Dendritic cell treated with granulocyte-macrophage colony-stimulating factor and Interleukin-4, amounts not matched to agents 40 ng/mL and 50 ng/mL, for 4 days (primary cell): Measurements from ENCODE around the gene LRRC17.

Experiments used
- H3K27ac Mint-ChIP-seq: one replicate; pipeline ENCODE4 v1.8.0; 2022; ENCODE audit warnings: mild to moderate bottlenecking, mixed read lengths
- H3K27me3 Mint-ChIP-seq: one replicate; pipeline ENCODE4 v1.8.0; 2022; ENCODE audit warnings: mild to moderate bottlenecking, mixed read lengths
- H3K36me3 Mint-ChIP-seq: one replicate; pipeline ENCODE4 v1.8.0; 2022; ENCODE audit warnings: low read depth, mixed read lengths
- H3K4me1 Mint-ChIP-seq: one replicate; pipeline ENCODE4 v1.8.0; 2022; ENCODE audit warnings: low read depth, mixed read lengths
- H3K4me3 Mint-ChIP-seq: one replicate; pipeline ENCODE4 v1.8.0; 2022; ENCODE audit warnings: mild to moderate bottlenecking, moderate library complexity, mixed read lengths
- H3K9me3 Mint-ChIP-seq: one replicate; pipeline ENCODE4 v1.8.0; 2022; ENCODE audit warnings: mixed read lengths
- intact Hi-C: fragments of 100-400 bp; cut with micrococcal nuclease; formaldehyde crosslinking; loops from one replicate; pipeline ENCODE4 v1.15.0; 2022

Gene LRRC17

GRCh38 chr7:102916426-102916825, 3.6 kb downstream of the LRRC17 start:
- Mint-ChIP-seq H3K27me3 (no peaks in the 10 kb centered on the region), H3K4me3 (no peak overlapping the region), H3K9me3 (no peaks in the 10 kb centered on the region), H3K4me1 (peaks cover 19% of the 10 kb centered on the region), H3K36me3 (no peaks in the 10 kb centered on the region), H3K27ac (no peak overlapping the region)
- intact Hi-C loops, result no loop called here

DNA sequence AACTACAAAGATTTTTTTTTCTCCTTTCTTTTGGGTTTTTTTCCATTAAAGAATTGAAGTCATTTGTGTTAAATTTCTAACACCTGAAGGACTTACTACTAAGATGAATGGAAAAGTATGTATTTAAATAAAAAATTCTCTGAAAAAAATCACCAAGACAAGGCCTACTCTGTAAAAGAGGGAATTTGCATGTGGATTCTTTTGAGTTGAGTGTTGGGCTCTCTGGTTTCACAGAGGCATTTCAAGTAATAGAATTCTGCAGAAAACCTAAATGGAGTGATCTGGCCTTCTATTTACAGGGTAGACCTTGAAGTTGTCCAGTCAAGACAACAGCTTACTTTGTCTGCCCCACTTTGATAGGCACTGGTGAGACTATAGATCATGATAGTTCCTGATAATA, 4.1 kb downstream of the LRRC17 start:
- Mint-ChIP-seq H3K36me3 (no peaks in the 10 kb centered on the region), H3K9me3 (no peaks in the 10 kb centered on the region), H3K27ac (no peak overlapping the region), H3K4me1 (peaks cover 19% of the 10 kb centered on the region), H3K27me3 (no peaks in the 10 kb centered on the region), H3K4me3 (no peak overlapping the region)
- intact Hi-C loops, result no loop called here

DNA sequence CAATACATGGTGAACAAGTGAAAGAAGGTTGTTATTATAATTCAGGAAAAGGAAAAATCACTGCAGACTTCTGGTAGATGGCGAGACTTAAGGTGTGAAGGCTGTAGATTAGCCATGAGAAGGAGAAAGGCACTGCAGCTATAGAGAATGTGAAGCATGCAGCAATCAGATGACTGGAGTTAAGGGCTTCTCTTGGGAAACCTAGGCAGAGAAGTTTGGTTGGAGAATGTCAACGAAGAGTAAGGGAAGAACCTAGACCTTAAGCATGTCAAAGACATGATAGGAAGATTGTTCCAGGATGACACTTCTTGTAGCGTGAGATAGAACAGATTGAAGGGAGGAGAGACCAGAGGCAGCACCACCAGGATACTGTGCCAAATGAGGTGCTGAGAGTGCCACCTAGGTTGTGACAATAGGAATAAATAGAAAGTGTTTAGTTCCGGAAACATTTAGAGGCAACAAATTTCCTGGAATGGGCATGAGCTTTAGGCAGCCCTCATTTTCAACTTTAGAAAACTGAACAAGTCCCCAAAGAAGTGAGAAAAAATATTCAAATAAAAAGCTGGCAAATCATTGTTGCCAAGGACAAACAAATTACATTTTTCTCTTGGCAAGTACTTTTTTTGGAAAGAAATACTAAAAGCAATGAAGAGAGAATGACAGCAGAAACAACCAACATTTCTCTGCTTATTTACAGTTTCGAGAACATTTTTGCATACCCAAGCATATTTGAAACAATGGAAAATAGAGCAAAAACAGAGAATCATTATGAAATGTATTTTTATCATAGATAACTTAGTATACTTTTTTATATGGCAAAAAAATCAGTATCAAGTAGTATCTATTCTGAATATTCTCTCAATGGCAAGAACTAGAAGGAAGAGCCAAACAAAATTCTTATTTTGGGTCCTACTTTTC, 4.9 kb downstream of the LRRC17 start:
- no peaks in the 10 kb centered on the region for H3K27me3 Mint-ChIP-seq
- H3K36me3 Mint-ChIP-seq, result no peaks in the 10 kb centered on the region
- H3K4me3 Mint-ChIP-seq, result no peak overlapping the region
- no peaks in the 10 kb centered on the region for H3K9me3 Mint-ChIP-seq
- H3K4me1 Mint-ChIP-seq, result peaks cover 11% of the 10 kb centered on the region
- intact Hi-C loops, result no loop called here
- no peak overlapping the region for H3K27ac Mint-ChIP-seq

DNA sequence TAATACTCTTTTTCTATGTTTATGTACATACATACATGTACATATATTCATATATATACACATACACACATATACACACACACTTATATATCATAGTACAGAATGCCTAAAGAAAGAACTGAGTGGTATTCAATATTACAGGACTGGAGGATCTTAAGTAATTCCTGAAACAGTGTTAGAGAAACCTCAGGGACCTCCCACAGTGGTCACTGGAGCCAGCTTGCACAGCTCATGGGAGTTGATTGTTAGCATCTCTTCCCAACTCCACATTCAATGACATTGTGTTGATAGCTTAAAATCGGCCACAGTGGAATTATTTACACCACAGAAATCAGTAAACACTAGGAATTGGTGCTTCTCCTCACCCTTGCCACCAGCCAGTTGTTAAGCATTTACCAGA, 6.0 kb downstream of the LRRC17 start:
- H3K4me1 Mint-ChIP-seq, result no peaks in the 10 kb centered on the region
- intact Hi-C loops, result no loop called here
- no peaks in the 10 kb centered on the region for H3K27me3 Mint-ChIP-seq
- no peak overlapping the region for H3K4me3 Mint-ChIP-seq
- no peak overlapping the region for H3K27ac Mint-ChIP-seq
- no peaks in the 10 kb centered on the region for H3K36me3 Mint-ChIP-seq
- no peaks in the 10 kb centered on the region for H3K9me3 Mint-ChIP-seq

GRCh38 chr7:102925976-102926782, 13.4 kb downstream of the LRRC17 start:
- Mint-ChIP-seq H3K4me1 (no peaks in the 10 kb centered on the region), H3K27ac (no peak overlapping the region), H3K36me3 (no peaks in the 10 kb centered on the region), H3K9me3 (no peaks in the 10 kb centered on the region), H3K4me3 (no peak overlapping the region), H3K27me3 (no peaks in the 10 kb centered on the region)
- intact Hi-C loops, result no loop called here

GRCh38 chr7:102926783-102927140, 14.0 kb downstream of the LRRC17 start:
- Mint-ChIP-seq H3K4me1 (no peaks in the 10 kb centered on the region), H3K4me3 (no peak overlapping the region)

DNA sequence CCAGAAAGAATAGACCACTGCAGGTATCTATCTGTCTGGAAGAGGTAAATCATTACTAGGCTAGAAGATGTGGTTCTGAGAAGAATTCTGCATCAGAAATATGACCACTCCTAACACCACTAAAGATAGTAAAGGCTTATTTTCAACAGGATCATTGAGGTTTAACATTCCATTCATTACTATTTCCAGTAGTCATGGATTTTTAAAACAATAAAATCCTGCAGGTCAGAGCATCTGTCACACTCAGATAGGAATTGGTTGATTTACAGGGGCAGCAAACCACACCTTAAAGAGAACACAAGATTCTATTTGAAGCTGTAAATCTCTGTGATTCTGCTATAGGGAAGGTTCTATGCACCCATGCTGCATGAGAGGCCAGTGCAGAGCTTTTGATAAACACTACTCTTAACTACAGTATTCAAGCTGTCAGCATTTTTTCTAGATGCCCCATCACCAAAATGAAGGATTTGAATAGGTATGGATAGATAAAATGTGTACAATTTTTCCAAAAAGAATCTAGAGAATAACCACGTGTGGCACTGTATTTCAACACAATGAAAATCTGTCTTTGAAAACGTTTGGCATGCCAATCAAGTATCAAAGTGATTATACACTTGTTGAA, 14.6 kb downstream of the LRRC17 start:
- Mint-ChIP-seq H3K4me1 (no peaks in the 10 kb centered on the region), H3K36me3 (no peaks in the 10 kb centered on the region), H3K27ac (no peak overlapping the region), H3K4me3 (no peak overlapping the region), H3K9me3 (no peaks in the 10 kb centered on the region), H3K27me3 (no peaks in the 10 kb centered on the region)
- intact Hi-C loops, result no loop called here

More at GRCh38 chr7:102926783-102927140, 14.0 kb downstream of the LRRC17 start:
- no peaks in the 10 kb centered on the region for H3K36me3 Mint-ChIP-seq
- H3K9me3 Mint-ChIP-seq, result no peaks in the 10 kb centered on the region
- intact Hi-C loops, result no loop called here
- H3K27ac Mint-ChIP-seq, result no peak overlapping the region
- no peaks in the 10 kb centered on the region for H3K27me3 Mint-ChIP-seq

GRCh38 chr7:102931757-102932156, 19.0 kb downstream of the LRRC17 start:
- intact Hi-C loops, result no loop called here
- Mint-ChIP-seq H3K4me3 (no peak overlapping the region), H3K9me3 (no peaks in the 10 kb centered on the region), H3K4me1 (peaks cover 10% of the 10 kb centered on the region), H3K27ac (no peak overlapping the region), H3K27me3 (no peaks in the 10 kb centered on the region), H3K36me3 (no peaks in the 10 kb centered on the region)

DNA sequence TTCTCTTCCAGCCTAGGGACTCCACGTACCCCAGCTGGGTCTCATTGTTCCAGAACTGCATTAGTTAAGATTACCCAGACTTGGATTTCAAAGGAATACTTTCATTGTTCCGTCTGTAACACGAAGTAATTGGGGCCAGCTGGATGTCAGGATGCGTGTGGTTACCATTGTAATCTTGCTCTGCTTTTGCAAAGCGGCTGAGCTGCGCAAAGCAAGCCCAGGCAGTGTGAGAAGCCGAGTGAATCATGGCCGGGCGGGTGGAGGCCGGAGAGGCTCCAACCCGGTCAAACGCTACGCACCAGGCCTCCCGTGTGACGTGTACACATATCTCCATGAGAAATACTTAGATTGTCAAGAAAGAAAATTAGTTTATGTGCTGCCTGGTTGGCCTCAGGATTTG, 21.0 kb downstream of the LRRC17 start:
- Mint-ChIP-seq H3K27ac (no peak overlapping the region), H3K4me1 (peaks cover 10% of the 10 kb centered on the region), H3K36me3 (no peaks in the 10 kb centered on the region), H3K27me3 (no peaks in the 10 kb centered on the region), H3K4me3 (no peak overlapping the region), H3K9me3 (no peaks in the 10 kb centered on the region)
- intact Hi-C loops, result no loop called here

GRCh38 chr7:102934239-102934638, 21.4 kb downstream of the LRRC17 start:
- Mint-ChIP-seq H3K27me3 (no peaks in the 10 kb centered on the region), H3K4me1 (peaks cover 10% of the 10 kb centered on the region), H3K4me3 (no peak overlapping the region), H3K27ac (no peak overlapping the region), H3K36me3 (no peaks in the 10 kb centered on the region), H3K9me3 (no peaks in the 10 kb centered on the region)
- intact Hi-C loops, result no loop called here

DNA sequence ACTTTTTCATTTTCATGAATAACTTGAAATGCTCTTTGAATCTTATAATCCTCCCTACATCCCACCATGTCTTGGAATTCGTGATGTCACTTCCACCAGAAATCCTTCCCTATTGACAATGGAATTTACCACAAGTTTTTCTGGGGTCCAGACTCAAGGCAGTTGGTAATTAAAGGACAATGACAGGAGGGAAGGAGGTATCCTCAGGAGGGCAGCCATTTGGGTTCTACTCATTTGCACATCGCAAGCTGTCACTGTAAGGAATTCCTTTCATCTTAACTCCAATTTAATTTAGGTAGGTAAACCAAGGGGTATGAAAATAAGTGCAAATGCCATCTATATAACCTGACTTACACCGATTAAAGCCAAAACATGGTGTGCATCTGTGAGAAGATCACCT, 21.9 kb downstream of the LRRC17 start:
- H3K27ac Mint-ChIP-seq, result no peak overlapping the region
- H3K9me3 Mint-ChIP-seq, result no peaks in the 10 kb centered on the region
- intact Hi-C loops, result no loop called here
- H3K4me3 Mint-ChIP-seq, result no peak overlapping the region
- H3K4me1 Mint-ChIP-seq, result peaks cover 10% of the 10 kb centered on the region
- no peaks in the 10 kb centered on the region for H3K36me3 Mint-ChIP-seq
- no peaks in the 10 kb centered on the region for H3K27me3 Mint-ChIP-seq

GRCh38 chr7:102935450-102936115, 22.8 kb downstream of the LRRC17 start:
- H3K4me3 Mint-ChIP-seq, result no peak overlapping the region
- H3K4me1 Mint-ChIP-seq, result peaks cover 10% of the 10 kb centered on the region
- intact Hi-C loops, result no loop called here
- H3K9me3 Mint-ChIP-seq, result no peaks in the 10 kb centered on the region
- no peaks in the 10 kb centered on the region for H3K27me3 Mint-ChIP-seq
- no peaks in the 10 kb centered on the region for H3K36me3 Mint-ChIP-seq
- no peak overlapping the region for H3K27ac Mint-ChIP-seq

DNA sequence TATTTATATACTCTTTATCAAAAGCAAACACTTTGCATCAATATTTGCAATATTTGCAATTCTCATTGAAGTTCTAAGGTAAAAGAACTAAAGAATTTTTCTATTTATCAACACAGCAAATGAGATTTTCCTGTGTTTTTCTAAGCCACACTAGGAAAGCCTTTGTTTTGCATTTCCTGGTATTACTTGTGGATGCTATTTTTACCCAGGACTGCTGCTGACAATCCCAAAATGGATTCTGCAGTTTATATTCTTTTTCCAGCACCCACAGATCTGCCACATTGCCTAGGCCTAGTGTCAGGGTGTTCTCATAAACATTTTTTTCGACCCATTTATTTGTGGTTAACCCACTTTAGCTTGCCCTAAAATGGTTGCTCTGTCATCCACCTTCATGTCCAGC, 25.9 kb downstream of the LRRC17 start:
- intact Hi-C loops, result no loop called here

More for the DNA sequence above, 25.9 kb downstream of the LRRC17 start:
- no peak overlapping the region for H3K27ac Mint-ChIP-seq
- no peak overlapping the region for H3K4me3 Mint-ChIP-seq
- H3K36me3 Mint-ChIP-seq, result no peaks in the 10 kb centered on the region
- no peaks in the 10 kb centered on the region for H3K27me3 Mint-ChIP-seq
- H3K9me3 Mint-ChIP-seq, result no peaks in the 10 kb centered on the region
- H3K4me1 Mint-ChIP-seq, result peaks cover 10% of the 10 kb centered on the region
